Right ventricle myocardium superior (tissue), 1 donor: Measurements from ENCODE around the gene EPHA5. TPM values are rescaled to one million over a fixed set of nuclear protein-coding genes. Genes with fewer than 3 reads are reported as not detected.

Experiments used
- ATAC-seq: fragments of 200-7000 bp; cut with Tn5 transposase; one replicate; pipeline ENCODE4 v1.9.1; 2020; ENCODE audit warnings: mild to moderate bottlenecking; ENCODE audit not compliant: poor library complexity
- DNase-seq: peaks from one replicate; pipeline ENCODE4 v3.0.0-alpha.2; 2020
- intact Hi-C: fragments of 100-400 bp; cut with DNase I; formaldehyde crosslinking; loops from one replicate; pipeline ENCODE4 v1.11.2; 2022
- long read RNA-seq: library from polyadenylated mRNA; unstranded; transcript quantifications from one replicate; pipeline ENCODE4 v2.0.0, GENCODE V29; 2021
- total RNA-seq: library from RNA; stranded (reverse); fragmentation: NEBNext Ultra II Directional; extraction: Animal tissue kit (Norgen Biotek cat#: 25700); gene quantifications from one replicate; pipeline ENCODE4 v1.2.1, GENCODE V29; 2021
- donor health status: DM: no; HTN: yes; CAD: no; lungs with severe emphysema.

EPHA5 gene
- total RNA-seq = 0.13 TPM
- long read RNA-seq = 0 reads

DNA sequence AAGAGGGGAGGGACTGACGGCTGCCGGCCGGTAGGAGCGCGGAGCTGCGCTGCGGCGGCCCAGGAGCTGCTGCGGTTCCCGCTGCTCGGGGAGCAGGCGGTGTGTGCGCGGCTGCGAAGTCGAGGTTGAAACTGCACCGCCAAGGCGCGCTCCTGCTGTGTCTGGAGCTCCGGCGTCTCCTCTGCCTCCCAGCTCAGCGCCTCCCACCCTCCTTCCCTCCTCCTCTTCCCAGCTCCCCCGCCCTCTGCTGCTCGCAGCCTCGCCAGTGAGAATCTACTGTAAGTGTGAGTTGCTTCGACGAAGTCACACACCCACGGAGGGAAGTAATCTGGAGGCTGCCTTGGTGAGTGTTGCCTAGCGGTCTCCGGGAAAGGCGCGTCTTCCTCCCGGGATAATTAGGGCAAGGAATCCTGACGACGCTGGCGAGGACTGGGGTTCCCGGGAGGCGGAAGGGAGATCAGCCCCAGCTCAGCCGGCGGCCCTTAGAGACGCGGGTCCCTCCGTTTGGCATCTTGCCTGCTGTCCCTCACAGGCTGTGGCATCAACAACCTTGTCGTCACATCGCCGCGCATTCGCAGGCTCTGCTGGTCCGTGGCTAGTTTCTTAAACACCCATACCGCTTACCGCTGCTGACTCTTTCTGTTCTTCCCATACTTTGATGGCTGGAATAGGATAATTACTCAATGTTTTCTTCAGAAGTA, at the start of gene EPHA5:
Gene EPHA5, minus strand, starts transcription at position 159 of the 701 bp plus-strand sequence. CDS start 747 bp downstream, outside the sequence.
- intact Hi-C loops = no loop called here
- ATAC-seq (peak; percentile 91), DNase-seq (peak; percentile 79)

DNA sequence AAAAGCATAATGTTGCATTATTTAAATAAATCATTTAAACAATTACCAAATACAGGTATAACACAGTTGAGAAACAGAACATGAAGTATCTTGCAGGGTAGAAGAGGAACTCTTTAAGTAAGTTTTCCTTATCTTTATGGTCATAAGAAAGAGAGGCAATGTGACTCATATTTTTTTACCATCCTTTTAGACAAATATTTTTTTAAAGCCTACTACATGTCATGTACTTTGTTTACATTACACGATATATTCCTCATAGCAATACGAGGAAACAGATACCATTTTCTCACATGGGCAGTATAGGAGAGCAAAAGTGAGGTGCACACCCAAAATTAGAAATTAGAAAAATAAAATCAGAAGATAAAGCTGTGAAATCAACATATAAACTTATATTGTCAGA, 49.3 kb upstream of the EPHA5 start:
- intact Hi-C loops = no loop called here
- DNase-seq = no peak
- ATAC-seq = no peak

- intact Hi-C loops = no loop called here
- no peak for DNase-seq
- ATAC-seq = no peak
Measured at GRCh38 chr4:65698631-65699030, 28.3 kb upstream of the EPHA5 start.

GRCh38 chr4:65696436-65696835, 26.1 kb upstream of the EPHA5 start:
- no peak for DNase-seq
- intact Hi-C loops = no loop called here

GRCh38 chr4:65671372-65671771, 1.1 kb upstream of the EPHA5 start:
- no peak for DNase-seq
- intact Hi-C loops = no loop called here
- ATAC-seq = no peak

More at GRCh38 chr4:65696436-65696835, 26.1 kb upstream of the EPHA5 start:
- ATAC-seq = no peak

DNA sequence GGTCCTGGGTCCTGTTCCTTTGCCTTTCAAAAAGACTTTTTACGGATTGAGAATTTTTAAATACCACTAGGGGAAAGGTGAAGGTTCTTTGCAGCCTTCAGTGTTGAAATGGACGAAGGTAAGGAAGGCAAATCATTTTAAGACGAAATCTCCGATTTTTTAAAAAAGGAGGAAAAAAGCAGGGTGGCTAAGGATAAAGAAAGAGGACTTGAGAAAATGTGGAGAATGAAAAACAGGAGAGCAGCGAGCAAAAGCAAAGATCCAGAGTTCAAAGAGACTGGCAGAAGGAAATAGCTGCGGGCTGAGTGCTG, 314 bp downstream of the EPHA5 start:
- DNase-seq (no peak), ATAC-seq (no peak)
- intact Hi-C loops = no loop called here

- ATAC-seq = peak; percentile 11
- no peak for DNase-seq
- intact Hi-C loops = no loop called here
Measured at GRCh38 chr4:65669111-65670019, 924 bp downstream of the EPHA5 start.

GRCh38 chr4:65668201-65669089, 1.8 kb downstream of the EPHA5 start:
- DNase-seq (no peak), ATAC-seq (peak; percentile 30)

DNA sequence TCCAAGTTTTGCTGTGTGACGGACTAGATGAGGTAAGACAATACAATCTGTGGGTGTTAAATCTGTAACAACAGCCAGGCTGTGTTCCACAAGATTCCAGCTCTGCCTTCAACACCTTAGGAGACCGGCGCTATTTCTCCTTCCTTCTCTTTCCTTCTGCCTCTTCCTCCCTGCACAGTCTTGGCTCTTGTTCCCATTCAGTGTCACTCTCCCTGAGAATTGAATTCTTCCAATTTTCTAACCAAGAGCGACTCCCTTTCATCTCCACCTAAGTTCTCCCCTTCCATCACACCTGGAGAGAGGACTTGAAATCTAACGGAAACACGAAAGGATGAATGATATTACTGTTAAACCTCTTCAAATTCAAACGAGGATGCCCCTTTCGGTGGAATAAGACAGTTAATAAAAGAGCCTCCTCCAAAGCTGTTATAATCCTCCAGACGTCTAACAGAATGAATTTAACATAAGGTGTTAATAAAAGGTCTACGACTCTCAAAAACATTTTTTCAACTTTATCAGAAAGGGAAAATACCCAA, 2.7 kb downstream of the EPHA5 start:
- intact Hi-C loops = no loop called here
- no peak for DNase-seq
- ATAC-seq = no peak

More at GRCh38 chr4:65668201-65669089, 1.8 kb downstream of the EPHA5 start:
- intact Hi-C loops = no loop called here

- no peak for DNase-seq
- ATAC-seq = no peak
- intact Hi-C loops = no loop called here
Measured at GRCh38 chr4:65665771-65666523, 4.3 kb downstream of the EPHA5 start.

DNA sequence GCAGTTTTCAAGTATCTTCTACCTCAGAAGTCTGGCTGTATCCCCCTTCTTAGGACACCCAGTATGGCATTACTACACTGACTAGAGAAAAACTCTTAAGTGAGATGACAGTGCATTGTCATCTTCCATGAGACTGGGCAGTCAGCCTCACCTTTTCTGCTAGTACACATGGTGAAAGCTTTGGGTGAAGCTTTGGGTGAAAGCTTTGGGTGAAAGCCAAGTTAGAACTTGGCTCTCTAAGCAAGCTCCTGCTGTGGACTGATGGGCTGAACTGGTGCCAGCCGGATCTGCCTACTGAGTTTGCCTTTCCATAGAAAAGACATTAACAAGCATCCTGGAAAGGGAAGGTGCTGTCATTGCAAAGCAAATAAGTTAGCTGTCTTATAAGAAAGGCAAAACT, 8.8 kb downstream of the EPHA5 start:
- ATAC-seq (no peak), DNase-seq (no peak)
- intact Hi-C loops = no loop called here

- ATAC-seq = no peak
- intact Hi-C loops = no loop called here
Measured at GRCh38 chr4:65658117-65658516, 12.2 kb downstream of the EPHA5 start.

DNA sequence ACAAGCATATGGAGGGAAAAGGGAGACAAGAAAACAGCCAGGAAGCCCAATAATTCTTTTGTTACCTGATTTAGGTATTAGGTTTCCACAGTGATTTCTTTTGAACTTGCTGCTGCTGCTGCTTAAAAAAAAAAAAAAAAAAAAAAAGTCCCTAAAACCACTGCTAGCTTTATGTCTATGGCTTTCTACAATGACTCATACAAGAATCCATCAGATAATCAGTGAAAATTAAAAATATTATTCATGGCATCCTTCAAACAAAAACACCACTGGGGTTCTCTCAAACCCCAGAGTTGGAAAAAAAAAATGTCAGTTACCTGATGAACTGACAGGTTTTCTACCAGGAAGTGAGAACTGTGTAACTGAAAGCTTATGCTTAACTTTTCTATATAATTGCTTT, 14.3 kb downstream of the EPHA5 start:
- ATAC-seq (no peak), DNase-seq (no peak)
- intact Hi-C loops = no loop called here

More at GRCh38 chr4:65658117-65658516, 12.2 kb downstream of the EPHA5 start:
- DNase-seq = no peak

DNA sequence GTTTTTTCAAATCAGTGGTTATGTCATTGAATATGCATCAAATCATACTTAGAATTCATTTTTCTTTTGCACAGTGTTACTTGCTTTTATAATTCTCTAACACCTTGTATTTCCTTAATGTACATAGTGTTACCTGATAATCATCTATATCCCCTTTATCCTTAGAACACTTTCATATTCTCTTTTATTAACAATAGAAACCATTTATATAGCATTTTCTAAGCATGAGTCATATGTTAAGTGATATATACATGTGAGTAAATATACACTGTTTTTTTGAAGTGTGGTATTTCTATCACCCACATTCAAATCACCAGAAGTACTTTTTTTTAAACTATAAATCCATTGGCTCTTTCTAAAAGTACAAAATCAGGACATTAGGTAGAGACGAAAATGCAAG, 15.3 kb downstream of the EPHA5 start:
- DNase-seq (no peak), ATAC-seq (no peak)
- intact Hi-C loops = no loop called here

GRCh38 chr4:65653740-65654361, 16.4 kb downstream of the EPHA5 start:
- intact Hi-C loops = no loop called here
- ATAC-seq (no peak), DNase-seq (no peak)

- ATAC-seq (no peak), DNase-seq (no peak)
- intact Hi-C loops = no loop called here
Measured at GRCh38 chr4:65651751-65652150, 18.5 kb downstream of the EPHA5 start.

GRCh38 chr4:65651031-65651430, 19.3 kb downstream of the EPHA5 start:
- intact Hi-C loops = no loop called here
- no peak for DNase-seq
- no peak for ATAC-seq

DNA sequence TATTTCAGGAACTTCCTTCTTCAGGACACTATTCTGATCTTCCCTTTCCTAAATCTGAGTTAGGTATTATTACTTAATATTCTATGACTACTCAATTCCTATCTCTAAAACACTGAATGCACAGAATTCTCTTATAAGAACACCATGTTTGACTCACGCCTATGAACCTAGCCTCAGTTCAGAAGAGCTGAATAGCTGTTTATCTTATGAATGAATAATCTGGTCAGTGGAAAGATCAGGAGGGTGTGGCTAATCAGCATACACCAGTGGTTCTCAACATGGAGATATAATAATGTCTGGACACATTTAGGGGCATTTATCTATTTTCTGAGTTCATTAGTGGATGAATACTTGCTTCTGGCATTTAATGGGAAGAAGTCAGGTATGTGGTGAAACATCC, 24.2 kb downstream of the EPHA5 start:
- intact Hi-C loops = no loop called here
- no peak for ATAC-seq
- no peak for DNase-seq
